ENCODE results near the gene C2.
"Not testable (repeated sequence)": the region's sequence is repeated elsewhere in the genome, so short reads cannot be mapped to it uniquely, and the experiment has no call there.

The C2 gene

GRCh38 chr6:31979238-31979898 is 51.9 kb downstream of the C2 start:
- no peak for DNase-seq (ENCODE audit: low read depth)

GRCh38 chr6:31980195-31980876 is 52.8 kb downstream of the C2 start:
- not testable (repeated sequence) for DNase-seq (ENCODE audit: low read depth)

- not testable (repeated sequence) for DNase-seq (ENCODE audit: low read depth)
These were observed 53.5 kb downstream of the C2 start for GRCh38 chr6:31980998-31981397.

- DNase-seq (ENCODE audit: low read depth), result not testable (repeated sequence)
These were observed 54.2 kb downstream of the C2 start, which contains the start of gene C4A for GRCh38 chr6:31981744-31982143. TSS of gene C4A (plus strand) at chr6:31982057. CDS start at chr6:31982108, 51 bp downstream.

- DNase-seq (ENCODE audit: low read depth), result not testable (repeated sequence)
These were observed 61.8 kb downstream of the C2 start for GRCh38 chr6:31989363-31989762.

- not testable (repeated sequence) for DNase-seq (ENCODE audit: low read depth)
These were observed 66.9 kb downstream of the C2 start for GRCh38 chr6:31994421-31994820.
